ENCODE results near the gene ZNF362.

The ZNF362 gene

GRCh38 chr1:33341190-33341589 is 84.9 kb downstream of the ZNF362 start:
- no peak for DNase-seq

- peak in 49 of 56 donors; percentile 23 to 94 (median 58) for DNase-seq
Measured at GRCh38 chr1:33342041-33342723, 85.9 kb downstream of the ZNF362 start.

- DNase-seq, result no peak
Measured at GRCh38 chr1:33343539-33343938, 87.2 kb downstream of the ZNF362 start.

GRCh38 chr1:33344896-33345560 is 88.7 kb downstream of the ZNF362 start:
- no peak for DNase-seq

GRCh38 chr1:33346533-33346926 is 90.2 kb downstream of the ZNF362 start:
- no peak for DNase-seq

- peak in 1 of 56 donors; percentile 18 for DNase-seq
Measured at GRCh38 chr1:33346927-33347649, 90.8 kb downstream of the ZNF362 start.

- peak in 1 of 56 donors; percentile 29 for DNase-seq
Measured at GRCh38 chr1:33347650-33347992, 91.3 kb downstream of the ZNF362 start.

- DNase-seq, result no peak
Measured at GRCh38 chr1:33348194-33348593, 91.9 kb downstream of the ZNF362 start.

- peak in 5 of 56 donors; percentile 18 to 34 (median 23) for DNase-seq
Measured at GRCh38 chr1:33348676-33349080, 92.4 kb downstream of the ZNF362 start.

- DNase-seq, result peak in 29 of 56 donors; percentile 33 to 78 (median 56)
Measured at GRCh38 chr1:33349081-33349759, 92.9 kb downstream of the ZNF362 start.

GRCh38 chr1:33349778-33350610 is 93.7 kb downstream of the ZNF362 start:
- peak in 53 of 56 donors; percentile 24 to 89 (median 76) for DNase-seq
